IPS-15b (cell line): ENCODE measurements around the gene MOB3B.

Experiments
- H3K27me3 ChIP-seq: one replicate; pipeline ENCODE4 v1.6.1; 2013; ENCODE audit warnings: low read length; ENCODE audit not compliant: control insufficient read depth, insufficient read depth
- H3K36me3 ChIP-seq: one replicate; pipeline ENCODE4 v1.6.1; 2013; ENCODE audit warnings: low read length; ENCODE audit not compliant: control insufficient read depth, insufficient read depth
- H3K4me1 ChIP-seq: one replicate; pipeline ENCODE4 v1.6.1; 2013; ENCODE audit warnings: mild to moderate bottlenecking, low read length; ENCODE audit not compliant: control insufficient read depth, insufficient read depth
- H3K4me3 ChIP-seq: one replicate; pipeline ENCODE4 v1.5.1; 2013; ENCODE audit warnings: low read depth, low read length
- H3K9ac ChIP-seq: one replicate; pipeline ENCODE4 v1.6.1; 2013; ENCODE audit warnings: low read depth, mild to moderate bottlenecking, low read length
- H3K9me3 ChIP-seq: one replicate; pipeline ENCODE4 v1.6.1; 2013; ENCODE audit warnings: mild to moderate bottlenecking, low read length; ENCODE audit not compliant: control insufficient read depth, insufficient read depth

The MOB3B gene

GRCh38 chr9:27563738-27564430 is 34.3 kb upstream of the MOB3B start:
- Histone ChIP-seq H3K9me3 (no peaks in the 10 kb centered on the region), H3K9ac (no peak overlapping the region), H3K36me3 (no peaks in the 10 kb centered on the region), H3K4me1 (no peaks in the 10 kb centered on the region), H3K4me3 (no peak overlapping the region), H3K27me3 (no peaks in the 10 kb centered on the region)

- H3K4me3 ChIP-seq: no peak overlapping the region
- H3K36me3 ChIP-seq: no peaks in the 10 kb centered on the region
- H3K27me3 ChIP-seq: no peaks in the 10 kb centered on the region
- H3K9ac ChIP-seq: no peak overlapping the region
- no peaks in the 10 kb centered on the region for H3K4me1 ChIP-seq
- H3K9me3 ChIP-seq: no peaks in the 10 kb centered on the region
These were observed 32.1 kb upstream of the MOB3B start for GRCh38 chr9:27561685-27562084.

GRCh38 chr9:27560457-27560856 is 30.8 kb upstream of the MOB3B start:
- Histone ChIP-seq H3K36me3 (no peaks in the 10 kb centered on the region), H3K4me1 (no peaks in the 10 kb centered on the region), H3K9ac (no peak overlapping the region)

GRCh38 chr9:27558307-27558706 is 28.7 kb upstream of the MOB3B start:
- no peaks in the 10 kb centered on the region for H3K4me1 ChIP-seq
- no peak overlapping the region for H3K9ac ChIP-seq
- H3K36me3 ChIP-seq: no peaks in the 10 kb centered on the region
- H3K4me3 ChIP-seq: no peak overlapping the region
- no peaks in the 10 kb centered on the region for H3K27me3 ChIP-seq
- no peaks in the 10 kb centered on the region for H3K9me3 ChIP-seq

More at GRCh38 chr9:27560457-27560856, 30.8 kb upstream of the MOB3B start:
- Histone ChIP-seq H3K27me3 (no peaks in the 10 kb centered on the region), H3K4me3 (no peak overlapping the region), H3K9me3 (no peaks in the 10 kb centered on the region)

- no peak overlapping the region for H3K9ac ChIP-seq
These were observed 26.9 kb upstream of the MOB3B start for GRCh38 chr9:27556470-27556869.

GRCh38 chr9:27554712-27555111 is 25.1 kb upstream of the MOB3B start:
- no peaks in the 10 kb centered on the region for H3K36me3 ChIP-seq
- H3K9ac ChIP-seq: no peak overlapping the region
- no peaks in the 10 kb centered on the region for H3K4me1 ChIP-seq
- no peaks in the 10 kb centered on the region for H3K27me3 ChIP-seq
- no peaks in the 10 kb centered on the region for H3K9me3 ChIP-seq
- H3K4me3 ChIP-seq: no peak overlapping the region

More at GRCh38 chr9:27556470-27556869, 26.9 kb upstream of the MOB3B start:
- Histone ChIP-seq H3K27me3 (no peaks in the 10 kb centered on the region), H3K4me1 (no peaks in the 10 kb centered on the region), H3K36me3 (no peaks in the 10 kb centered on the region), H3K4me3 (no peak overlapping the region), H3K9me3 (no peaks in the 10 kb centered on the region)

GRCh38 chr9:27549196-27549755 is 19.7 kb upstream of the MOB3B start:
- H3K9me3 ChIP-seq: no peaks in the 10 kb centered on the region
- no peaks in the 10 kb centered on the region for H3K4me1 ChIP-seq
- no peaks in the 10 kb centered on the region for H3K27me3 ChIP-seq
- no peak overlapping the region for H3K4me3 ChIP-seq
- no peaks in the 10 kb centered on the region for H3K36me3 ChIP-seq
- no peak overlapping the region for H3K9ac ChIP-seq

- H3K4me3 ChIP-seq: no peak overlapping the region
- H3K27me3 ChIP-seq: no peaks in the 10 kb centered on the region
- H3K4me1 ChIP-seq: no peaks in the 10 kb centered on the region
- H3K9me3 ChIP-seq: no peaks in the 10 kb centered on the region
- no peak overlapping the region for H3K9ac ChIP-seq
- no peaks in the 10 kb centered on the region for H3K36me3 ChIP-seq
These were observed 18.6 kb upstream of the MOB3B start for GRCh38 chr9:27548055-27548741.

GRCh38 chr9:27545471-27545870 is 15.9 kb upstream of the MOB3B start:
- Histone ChIP-seq H3K27me3 (no peaks in the 10 kb centered on the region), H3K36me3 (no peaks in the 10 kb centered on the region), H3K4me3 (no peak overlapping the region), H3K9me3 (no peaks in the 10 kb centered on the region), H3K9ac (no peak overlapping the region), H3K4me1 (no peaks in the 10 kb centered on the region)

GRCh38 chr9:27542508-27542907 is 12.9 kb upstream of the MOB3B start:
- H3K9ac ChIP-seq: no peak overlapping the region
- no peak overlapping the region for H3K4me3 ChIP-seq
- no peaks in the 10 kb centered on the region for H3K27me3 ChIP-seq
- no peaks in the 10 kb centered on the region for H3K4me1 ChIP-seq
- H3K9me3 ChIP-seq: no peaks in the 10 kb centered on the region
- H3K36me3 ChIP-seq: no peaks in the 10 kb centered on the region

- no peak overlapping the region for H3K9ac ChIP-seq
- no peaks in the 10 kb centered on the region for H3K36me3 ChIP-seq
These were observed 12.1 kb upstream of the MOB3B start for GRCh38 chr9:27541740-27542139.

GRCh38 chr9:27540502-27540901 is 10.9 kb upstream of the MOB3B start:
- H3K9ac ChIP-seq: no peak overlapping the region

More at GRCh38 chr9:27541740-27542139, 12.1 kb upstream of the MOB3B start:
- H3K4me1 ChIP-seq: no peaks in the 10 kb centered on the region
- no peak overlapping the region for H3K4me3 ChIP-seq
- H3K9me3 ChIP-seq: no peaks in the 10 kb centered on the region
- H3K27me3 ChIP-seq: no peaks in the 10 kb centered on the region

More at GRCh38 chr9:27540502-27540901, 10.9 kb upstream of the MOB3B start:
- H3K36me3 ChIP-seq: no peaks in the 10 kb centered on the region
- H3K4me1 ChIP-seq: no peaks in the 10 kb centered on the region
- H3K9me3 ChIP-seq: no peaks in the 10 kb centered on the region
- H3K4me3 ChIP-seq: no peak overlapping the region
- H3K27me3 ChIP-seq: no peaks in the 10 kb centered on the region
